A673 (cell line): Measurements from ENCODE around the gene SUSD5. TPM values are rescaled to one million over a fixed set of nuclear protein-coding genes. Genes with fewer than 3 reads are reported as not detected.

Experiments used
- BruUV-seq: library from RNA; stranded (reverse); fragments of 400-500 nt; replicated peaks from 2 replicates; lab custom pipeline; 2021; lab: Mats Ljungman, UMichigan
- CTCF ChIA-PET: fragments of 300-600 bp; sonication (Branson Sonifier 250); formaldehyde crosslinking; loops from one replicate; lab custom pipeline; 2022; ENCODE audit warnings: antibody characterized with exemption; lab: Charles Lee
- POLR2A ChIA-PET: fragments of 300-600 bp; sonication (Branson Sonifier 250); formaldehyde crosslinking; loops from one replicate; lab custom pipeline; 2022; ENCODE audit warnings: antibody characterized with exemption; ENCODE audit not compliant: low non-redundant PET; lab: Charles Lee
- DNase-seq: peaks from one replicate; pipeline ENCODE4 v3.0.0-alpha.2; 2015; ENCODE audit warnings: low spot score
- H3K27ac ChIP-seq: fragments of 200-600 bp; sonication (generic); 2 replicates; pipeline ENCODE4 v1.5.1; 2016; ENCODE audit warnings: mixed run types, low read depth, mild to moderate bottlenecking, mixed read lengths, antibody characterized with exemption, low read length; ENCODE audit not compliant: poor library complexity, severe bottlenecking
- H3K27me3 ChIP-seq: fragments of 200-600 bp; sonication (generic); replicated peaks from 2 replicates; pipeline ENCODE4 v1.6.1; 2017; ENCODE audit warnings: mixed run types, low read depth, mild to moderate bottlenecking, mixed read lengths, antibody characterized with exemption, low read length; ENCODE audit not compliant: insufficient read depth, poor library complexity
- H3K36me3 ChIP-seq: fragments of 200-600 bp; sonication (generic); 2 replicates; pipeline ENCODE4 v1.6.1; 2016; ENCODE audit warnings: mixed run types, mild to moderate bottlenecking, mixed read lengths, antibody characterized with exemption, low read length; ENCODE audit not compliant: insufficient read depth, poor library complexity, severe bottlenecking
- H3K4me1 ChIP-seq: fragments of 200-600 bp; sonication (generic); 2 replicates; pipeline ENCODE4 v1.6.1; 2017; ENCODE audit warnings: mixed run types, mild to moderate bottlenecking, mixed read lengths, antibody characterized with exemption, low read length; ENCODE audit not compliant: insufficient read depth, poor library complexity, severe bottlenecking
- H3K4me3 ChIP-seq: fragments of 200-600 bp; sonication (generic); 2 replicates; pipeline ENCODE4 v1.5.1; 2016; ENCODE audit warnings: low read depth, mixed run types, mild to moderate bottlenecking, mixed read lengths, low read length; ENCODE audit not compliant: poor library complexity, severe bottlenecking
- H3K9me3 ChIP-seq: fragments of 200-600 bp; sonication (generic); 2 replicates; pipeline ENCODE4 v1.6.1; 2016; ENCODE audit warnings: mixed run types, low read depth, mild to moderate bottlenecking, mixed read lengths, antibody characterized with exemption, low read length; ENCODE audit not compliant: poor library complexity, severe bottlenecking
- EZH2 ChIP-seq: fragments of 200-600 bp; sonication (generic); IDR thresholded peaks from 2 replicates; pipeline ENCODE4 v1.6.1; 2017; ENCODE audit warnings: borderline replicate concordance, low read depth, mild to moderate bottlenecking, mixed read lengths, antibody characterized with exemption, low read length; ENCODE audit not compliant: poor library complexity, severe bottlenecking
- intact Hi-C: fragments of 100-400 bp; cut with micrococcal nuclease; formaldehyde crosslinking; loops from one replicate; pipeline ENCODE4 v1.10.0; 2022; ENCODE audit not compliant: unreplicated experiment
- total RNA-seq: library from RNA; stranded (reverse); gene quantifications from 2 replicates; pipeline ENCODE4 v1.2.3, GENCODE V29; 2021
- TF ChIP-seq, protein P1 (sequence below): fragments of 300-800, 200-600 bp; sonication (generic); conservative IDR thresholded peaks from 2 replicates; pipeline ENCODE4 v1.5.1; 2017; ENCODE audit warnings: low read depth, mild to moderate bottlenecking, antibody characterized with exemption, low read length, moderate library complexity, mixed read lengths

Gene SUSD5
- total RNA-seq, 1 experiment from 2014 or later = 0.97 TPM

- Histone ChIP-seq H3K27ac (no peak overlapping the region), H3K4me1 (no peaks in the 10 kb centered on the region), H3K4me3 (no peak overlapping the region), H3K9me3 (no peaks in the 10 kb centered on the region), H3K36me3 (no peaks in the 10 kb centered on the region), H3K27me3 (no peaks in the 10 kb centered on the region)
- CTCF ChIA-PET = no interaction called here
- TF ChIP-seq EZH2 = no peak
- TF ChIP-seq, protein P1, sequence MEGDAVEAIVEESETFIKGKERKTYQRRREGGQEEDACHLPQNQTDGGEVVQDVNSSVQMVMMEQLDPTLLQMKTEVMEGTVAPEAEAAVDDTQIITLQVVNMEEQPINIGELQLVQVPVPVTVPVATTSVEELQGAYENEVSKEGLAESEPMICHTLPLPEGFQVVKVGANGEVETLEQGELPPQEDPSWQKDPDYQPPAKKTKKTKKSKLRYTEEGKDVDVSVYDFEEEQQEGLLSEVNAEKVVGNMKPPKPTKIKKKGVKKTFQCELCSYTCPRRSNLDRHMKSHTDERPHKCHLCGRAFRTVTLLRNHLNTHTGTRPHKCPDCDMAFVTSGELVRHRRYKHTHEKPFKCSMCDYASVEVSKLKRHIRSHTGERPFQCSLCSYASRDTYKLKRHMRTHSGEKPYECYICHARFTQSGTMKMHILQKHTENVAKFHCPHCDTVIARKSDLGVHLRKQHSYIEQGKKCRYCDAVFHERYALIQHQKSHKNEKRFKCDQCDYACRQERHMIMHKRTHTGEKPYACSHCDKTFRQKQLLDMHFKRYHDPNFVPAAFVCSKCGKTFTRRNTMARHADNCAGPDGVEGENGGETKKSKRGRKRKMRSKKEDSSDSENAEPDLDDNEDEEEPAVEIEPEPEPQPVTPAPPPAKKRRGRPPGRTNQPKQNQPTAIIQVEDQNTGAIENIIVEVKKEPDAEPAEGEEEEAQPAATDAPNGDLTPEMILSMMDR = no peak
- POLR2A ChIA-PET = no interaction called here
- DNase-seq = no peak
- BruUV-seq = no TSS peak
- intact Hi-C loops = no loop called here
Observed at GRCh38 chr3:33105341-33105948, 113.2 kb downstream of the SUSD5 start.

GRCh38 chr3:33104803-33105202 lies 113.8 kb downstream of the SUSD5 start:
- no TSS peak for BruUV-seq
- Histone ChIP-seq H3K9me3 (no peaks in the 10 kb centered on the region), H3K27me3 (no peaks in the 10 kb centered on the region), H3K4me3 (no peak overlapping the region), H3K36me3 (no peaks in the 10 kb centered on the region), H3K27ac (no peak overlapping the region), H3K4me1 (no peaks in the 10 kb centered on the region)
- CTCF ChIA-PET = no interaction called here
- intact Hi-C loops = no loop called here
- POLR2A ChIA-PET = no interaction called here
- TF ChIP-seq EZH2 = no peak
- TF ChIP-seq, protein P1 = no peak
- no peak for DNase-seq

DNA sequence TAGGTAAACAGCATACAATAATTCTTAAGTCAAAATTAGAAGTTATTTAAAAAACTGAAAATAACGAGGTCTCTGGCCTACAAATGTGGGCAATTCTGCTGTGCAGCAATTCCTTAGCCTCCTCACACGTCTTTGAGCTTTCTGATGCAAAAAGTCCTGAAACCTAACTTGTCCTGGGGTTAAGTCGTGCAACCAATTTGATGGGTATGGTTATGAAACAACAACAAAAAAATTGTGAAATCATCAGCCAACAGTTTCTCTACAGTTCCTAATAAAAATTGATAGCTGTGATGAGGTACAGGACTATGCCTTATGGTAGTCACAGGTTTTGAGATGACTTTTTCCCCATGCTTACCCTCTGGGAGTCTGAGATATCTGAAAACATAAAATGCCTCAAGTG lies 115.1 kb downstream of the SUSD5 start:
- intact Hi-C loops = no loop called here
- Histone ChIP-seq H3K4me1 (no peaks in the 10 kb centered on the region), H3K36me3 (no peaks in the 10 kb centered on the region), H3K27me3 (no peaks in the 10 kb centered on the region), H3K4me3 (no peak overlapping the region), H3K27ac (no peak overlapping the region), H3K9me3 (no peaks in the 10 kb centered on the region)
- TF ChIP-seq, protein P1 = no peak
- no peak for TF ChIP-seq EZH2
- no TSS peak for BruUV-seq
- no peak for DNase-seq
- CTCF ChIA-PET = interaction anchor here (0.6 kb wide), 1 partner anchor 29 kb away, joined by 6 read pairs; no protein-coding TSS in a partner anchor
- POLR2A ChIA-PET = no interaction called here
